HG03575 (cell line): ENCODE measurements around the gene TCHH.
"Not testable (repeated sequence)": the region's sequence is repeated elsewhere in the genome, so short reads cannot be mapped to it uniquely, and the experiment has no call there.

Experiments used
- ATAC-seq: cut with Tn5 transposase; IDR thresholded peaks from one replicate; pipeline ENCODE4 v1.9.1; 2021; ENCODE audit not compliant: unreplicated experiment, insufficient number of reproducible peaks, low FRiP score; ENCODE audit errors: extremely low read depth

Gene TCHH, protein sequence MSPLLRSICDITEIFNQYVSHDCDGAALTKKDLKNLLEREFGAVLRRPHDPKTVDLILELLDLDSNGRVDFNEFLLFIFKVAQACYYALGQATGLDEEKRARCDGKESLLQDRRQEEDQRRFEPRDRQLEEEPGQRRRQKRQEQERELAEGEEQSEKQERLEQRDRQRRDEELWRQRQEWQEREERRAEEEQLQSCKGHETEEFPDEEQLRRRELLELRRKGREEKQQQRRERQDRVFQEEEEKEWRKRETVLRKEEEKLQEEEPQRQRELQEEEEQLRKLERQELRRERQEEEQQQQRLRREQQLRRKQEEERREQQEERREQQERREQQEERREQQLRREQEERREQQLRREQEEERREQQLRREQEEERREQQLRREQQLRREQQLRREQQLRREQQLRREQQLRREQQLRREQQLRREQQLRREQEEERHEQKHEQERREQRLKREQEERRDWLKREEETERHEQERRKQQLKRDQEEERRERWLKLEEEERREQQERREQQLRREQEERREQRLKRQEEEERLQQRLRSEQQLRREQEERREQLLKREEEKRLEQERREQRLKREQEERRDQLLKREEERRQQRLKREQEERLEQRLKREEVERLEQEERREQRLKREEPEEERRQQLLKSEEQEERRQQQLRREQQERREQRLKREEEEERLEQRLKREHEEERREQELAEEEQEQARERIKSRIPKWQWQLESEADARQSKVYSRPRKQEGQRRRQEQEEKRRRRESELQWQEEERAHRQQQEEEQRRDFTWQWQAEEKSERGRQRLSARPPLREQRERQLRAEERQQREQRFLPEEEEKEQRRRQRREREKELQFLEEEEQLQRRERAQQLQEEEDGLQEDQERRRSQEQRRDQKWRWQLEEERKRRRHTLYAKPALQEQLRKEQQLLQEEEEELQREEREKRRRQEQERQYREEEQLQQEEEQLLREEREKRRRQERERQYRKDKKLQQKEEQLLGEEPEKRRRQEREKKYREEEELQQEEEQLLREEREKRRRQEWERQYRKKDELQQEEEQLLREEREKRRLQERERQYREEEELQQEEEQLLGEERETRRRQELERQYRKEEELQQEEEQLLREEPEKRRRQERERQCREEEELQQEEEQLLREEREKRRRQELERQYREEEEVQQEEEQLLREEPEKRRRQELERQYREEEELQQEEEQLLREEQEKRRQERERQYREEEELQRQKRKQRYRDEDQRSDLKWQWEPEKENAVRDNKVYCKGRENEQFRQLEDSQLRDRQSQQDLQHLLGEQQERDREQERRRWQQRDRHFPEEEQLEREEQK (N-terminal part only)

DNA sequence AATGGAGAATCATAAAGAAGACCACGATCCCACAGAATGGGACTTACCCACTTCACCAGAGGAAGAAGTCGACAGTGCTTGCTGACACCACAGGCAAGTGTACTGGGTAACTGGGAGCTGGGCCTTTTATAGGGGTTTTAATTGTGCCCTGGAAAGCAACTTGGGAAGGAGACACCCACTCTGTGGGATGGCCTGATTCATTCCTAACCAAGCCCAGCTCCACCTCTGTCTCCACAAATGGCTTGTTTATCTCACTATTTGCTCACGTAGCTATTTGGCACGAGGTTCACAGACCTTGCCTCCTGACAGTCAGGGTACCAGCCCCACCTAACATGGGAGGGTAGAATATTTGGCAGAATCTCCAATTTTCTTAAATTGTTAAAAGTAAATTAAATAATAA, at the start of gene TCHH:
TSS of gene TCHH (minus strand) at position 101 of the 400 bp plus-strand sequence. CDS start 1,364 bp downstream, outside the sequence.
- no peak for ATAC-seq

DNA sequence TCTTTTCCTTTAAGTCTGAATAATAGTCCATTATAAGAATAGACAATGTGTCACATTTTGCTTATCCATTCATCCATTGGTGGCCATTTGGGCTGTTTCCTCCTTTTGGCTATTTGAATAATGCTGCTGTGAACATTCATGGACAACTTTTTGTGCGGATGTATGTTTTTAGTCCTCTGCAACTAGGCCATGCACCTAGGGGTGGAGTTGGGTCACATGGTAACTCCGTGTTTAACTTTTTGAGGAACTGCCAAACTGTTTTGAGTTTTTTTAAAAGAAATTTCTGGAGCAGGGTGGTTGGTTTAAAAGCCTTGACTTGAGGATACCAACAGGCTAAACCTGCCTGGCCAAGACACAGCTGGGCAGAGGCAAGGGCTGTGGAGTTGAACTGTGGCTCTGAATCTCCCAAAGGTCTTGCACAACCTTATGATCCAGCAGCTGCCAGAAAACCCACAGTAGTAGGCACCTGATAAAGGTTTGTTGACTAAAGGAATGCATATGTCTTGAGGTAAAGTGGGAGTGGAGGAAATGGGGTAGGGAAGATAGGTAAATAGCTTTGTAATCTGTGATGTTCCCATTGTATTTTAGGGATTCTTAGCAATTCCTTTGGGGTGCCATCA, 49.4 kb upstream of the TCHH start:
- no peak for ATAC-seq

DNA sequence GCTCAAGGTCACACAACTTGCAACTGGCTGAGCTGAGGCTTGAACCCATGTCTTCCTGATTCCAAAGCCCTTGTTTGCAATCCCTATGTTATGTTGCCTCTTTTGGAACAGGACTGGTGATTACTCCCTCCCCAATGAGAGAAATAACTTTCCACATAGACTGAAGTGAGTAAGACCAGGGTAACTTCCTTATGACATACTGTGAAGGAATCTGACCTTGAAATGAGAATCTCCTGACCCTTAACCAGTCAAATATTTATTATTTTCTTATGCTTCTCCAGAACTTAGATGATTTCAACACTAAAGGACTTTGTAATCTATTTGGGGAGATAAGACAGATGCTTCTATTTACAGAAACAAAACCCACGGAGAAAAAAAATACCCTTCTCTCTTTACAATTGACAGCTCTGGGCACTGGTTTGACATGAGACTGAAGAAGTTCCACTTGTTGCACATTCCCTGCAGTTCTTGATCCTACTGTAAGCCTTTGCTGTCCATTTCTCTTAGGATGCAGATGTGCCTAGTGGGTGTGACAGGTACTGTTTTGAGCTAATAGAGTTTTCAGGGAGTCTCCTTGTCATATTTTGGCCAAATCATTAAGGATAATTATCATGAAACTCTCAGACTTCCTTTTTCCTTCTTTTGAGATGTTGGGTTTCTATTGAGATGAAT, 47.7 kb upstream of the TCHH start:
- ATAC-seq, result no peak

DNA sequence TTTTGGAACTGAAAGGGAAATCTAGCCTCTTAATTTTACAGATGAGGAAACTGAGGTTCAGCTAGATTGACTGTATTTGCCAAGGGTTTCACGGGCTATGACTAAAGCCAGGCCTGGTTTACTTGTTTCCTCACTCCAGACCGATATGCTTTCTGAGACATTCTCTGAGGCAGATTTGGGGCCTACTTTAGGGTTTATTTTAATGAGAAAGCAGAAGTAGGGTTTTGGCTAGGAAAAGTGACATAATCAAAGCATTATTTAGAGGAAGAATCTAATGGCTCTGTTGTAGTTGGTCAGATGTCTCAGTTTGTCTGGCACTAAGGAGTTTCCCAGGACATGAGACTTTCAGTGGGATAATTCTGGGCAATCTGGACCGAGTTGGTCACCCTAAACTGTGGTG, 45.3 kb upstream of the TCHH start:
- ATAC-seq, result no peak

DNA sequence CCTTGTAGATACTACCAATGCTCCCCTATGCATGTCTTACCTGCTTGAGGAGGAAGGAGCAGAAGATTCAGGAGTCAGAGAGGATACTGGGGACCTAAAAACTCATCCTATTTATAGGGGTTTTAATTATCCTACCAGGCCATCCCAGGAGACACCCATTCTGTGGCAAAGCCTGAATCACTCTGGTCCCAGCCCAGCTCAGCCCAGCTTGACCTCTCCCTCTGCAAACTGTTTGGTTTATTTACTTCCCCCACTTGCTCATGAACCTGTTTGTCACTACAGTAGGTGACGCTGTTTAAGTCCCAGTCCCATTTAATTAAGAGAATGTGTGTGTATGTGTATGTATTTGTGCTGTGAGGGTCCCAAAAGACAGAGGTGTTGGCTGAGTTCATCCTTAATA, 43.9 kb upstream of the TCHH start, which contains the start of gene RPTN:
TSS of gene RPTN (minus strand) at position 85 of the 400 bp plus-strand sequence. CDS start 1,339 bp downstream, outside the sequence.
- no peak for ATAC-seq

DNA sequence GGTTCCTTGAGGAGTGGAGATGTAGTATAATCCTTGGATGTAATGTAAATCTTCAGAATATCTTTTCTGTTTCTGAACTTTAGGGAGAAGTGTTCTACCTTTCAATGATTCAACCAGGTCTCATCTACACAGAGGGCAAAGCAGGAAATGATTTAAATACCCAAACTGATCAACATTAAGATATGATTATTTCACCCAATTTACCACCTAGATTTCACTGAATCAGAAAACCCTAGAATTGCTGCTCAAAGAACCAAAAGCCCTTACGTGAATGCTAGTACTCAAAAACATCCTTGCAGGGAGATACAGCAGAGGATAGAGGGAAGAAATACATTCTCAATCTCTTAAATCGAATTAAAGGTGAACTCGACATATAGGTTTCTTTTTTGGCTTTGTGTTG, 38.8 kb upstream of the TCHH start:
- ATAC-seq, result no peak

DNA sequence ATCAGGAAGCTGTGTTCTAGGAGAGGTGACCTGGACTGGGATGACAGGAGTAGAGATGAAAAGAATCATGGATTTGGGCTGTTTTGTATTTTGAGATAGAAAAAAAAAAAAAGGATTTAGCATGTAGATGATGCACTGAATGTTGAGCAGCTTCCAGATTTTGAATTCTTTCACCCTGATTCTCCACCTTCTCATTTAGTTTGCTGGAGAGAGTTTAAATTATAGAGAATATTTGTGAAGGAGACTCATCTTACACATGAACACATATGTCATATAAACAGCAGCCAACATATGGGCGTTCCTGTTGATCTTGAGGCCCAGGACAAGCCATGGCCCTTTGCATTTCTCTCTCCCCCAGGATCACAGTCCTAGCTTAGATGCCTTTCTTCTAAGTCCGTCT, 36.4 kb upstream of the TCHH start:
- no peak for ATAC-seq

DNA sequence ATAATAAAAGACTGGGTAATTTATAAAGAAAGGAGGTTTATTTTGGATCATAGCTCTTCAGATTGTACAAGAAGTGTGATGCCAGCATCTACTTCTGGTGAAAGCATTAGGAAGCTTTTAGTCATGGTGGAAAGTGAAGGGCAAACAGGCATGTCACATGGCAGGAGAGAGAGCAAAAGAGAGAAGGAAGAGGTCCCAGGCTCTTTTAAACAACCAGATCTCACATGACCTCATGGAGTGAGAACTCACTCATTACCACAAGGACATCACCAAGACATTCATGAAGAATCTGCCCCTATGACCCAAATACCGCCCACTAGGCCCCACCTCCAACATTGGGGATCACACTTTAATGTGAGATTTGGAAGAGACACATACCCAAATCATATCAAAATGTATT, 33.7 kb upstream of the TCHH start:
- ATAC-seq, result no peak

DNA sequence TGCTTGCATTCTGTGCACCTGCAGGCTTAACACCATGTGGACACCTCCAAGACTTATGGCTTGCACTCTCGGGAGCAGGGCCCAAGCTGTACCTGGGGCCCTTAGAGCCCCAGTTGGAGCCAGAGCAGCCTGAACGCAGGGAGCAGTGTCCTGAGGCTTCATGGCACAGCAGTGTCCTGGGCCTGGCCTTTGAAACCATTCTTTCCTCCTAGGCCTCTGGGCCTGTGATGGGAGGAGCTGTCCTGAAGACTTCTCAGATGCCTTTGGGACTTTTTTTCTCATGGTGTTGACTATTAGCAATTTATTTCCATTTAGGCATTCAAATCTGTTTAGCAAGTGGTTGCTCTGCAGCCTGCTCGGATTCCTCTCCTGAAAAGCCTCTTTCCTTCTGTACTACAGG, 32.8 kb upstream of the TCHH start:
- no peak for ATAC-seq

DNA sequence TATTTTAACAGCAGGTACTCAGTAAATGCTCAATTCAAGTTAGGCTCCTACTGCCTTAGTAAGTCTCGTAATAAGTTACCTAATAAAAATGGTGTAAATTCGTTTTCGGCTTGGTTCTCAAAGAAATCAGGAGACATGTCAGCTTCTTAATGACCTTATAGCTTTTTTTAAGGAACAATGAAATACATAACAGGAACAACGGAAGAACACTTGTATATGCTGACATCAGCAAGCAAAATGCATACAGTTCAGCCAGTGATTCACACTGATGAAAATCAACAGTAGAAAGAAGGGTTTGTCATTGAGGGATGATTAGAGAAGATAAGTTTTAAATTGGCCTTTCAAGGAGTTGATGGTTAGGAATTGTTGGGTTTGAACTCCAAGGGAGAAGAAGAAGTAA, 30.5 kb upstream of the TCHH start:
- no peak for ATAC-seq

DNA sequence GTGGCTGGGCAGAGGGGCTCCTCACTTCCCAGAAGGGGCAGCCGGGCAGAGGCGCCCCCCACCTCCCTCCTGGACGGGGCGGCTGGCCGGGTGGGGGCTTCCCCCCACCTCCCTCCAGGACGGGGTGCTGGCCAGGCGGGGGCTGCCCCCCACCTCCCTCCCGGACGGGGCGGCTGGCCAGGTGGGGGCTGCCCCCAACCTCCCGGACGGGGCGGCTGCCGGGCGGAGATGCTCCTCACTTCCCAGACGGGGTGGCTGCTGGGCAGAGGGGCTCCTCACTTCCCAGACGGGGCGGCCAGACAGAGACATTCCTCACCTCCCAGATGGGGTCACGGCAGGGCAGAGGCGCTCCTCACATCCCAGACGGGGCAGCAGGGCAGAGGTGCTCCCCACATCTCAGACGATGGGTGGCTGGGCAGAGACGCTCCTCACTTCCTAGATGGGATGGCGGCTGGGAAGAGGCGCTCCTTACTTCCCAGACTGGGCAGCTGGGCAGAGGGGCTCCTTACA, 29.5 kb upstream of the TCHH start:
- ATAC-seq, result not testable (repeated sequence)

DNA sequence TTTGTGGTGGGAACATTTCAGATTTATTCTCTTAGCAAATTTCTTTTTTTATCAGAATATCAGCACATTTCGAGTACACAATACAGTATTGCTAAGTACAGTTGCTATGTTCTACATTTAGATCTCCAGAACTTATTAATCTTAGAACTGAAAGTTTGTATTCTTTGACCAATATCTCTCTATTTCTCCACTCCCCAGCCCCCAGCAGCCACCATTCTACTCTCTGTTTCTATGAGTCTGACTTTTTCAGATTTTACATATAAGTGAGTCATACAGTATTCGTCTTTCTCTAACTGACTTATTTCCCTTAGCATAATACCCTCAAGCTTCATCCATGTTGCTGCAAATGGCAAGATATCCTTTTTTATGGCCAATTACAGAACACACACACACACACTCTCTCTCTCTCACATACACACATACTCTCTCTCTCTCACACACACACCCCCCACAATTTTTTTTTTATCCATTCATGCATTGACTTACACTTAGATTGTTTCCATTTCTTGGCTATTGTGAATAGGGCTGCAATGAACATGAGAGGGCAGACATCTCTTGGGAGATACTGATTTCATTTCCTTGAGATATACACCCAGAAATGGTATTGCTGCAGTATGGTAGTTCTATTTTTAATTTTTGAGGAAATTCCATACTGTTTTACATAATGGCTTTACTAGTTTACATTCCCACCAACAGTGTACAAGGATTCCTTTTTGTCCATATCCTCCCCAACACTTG, 28.1 kb upstream of the TCHH start:
- ATAC-seq, result no peak

DNA sequence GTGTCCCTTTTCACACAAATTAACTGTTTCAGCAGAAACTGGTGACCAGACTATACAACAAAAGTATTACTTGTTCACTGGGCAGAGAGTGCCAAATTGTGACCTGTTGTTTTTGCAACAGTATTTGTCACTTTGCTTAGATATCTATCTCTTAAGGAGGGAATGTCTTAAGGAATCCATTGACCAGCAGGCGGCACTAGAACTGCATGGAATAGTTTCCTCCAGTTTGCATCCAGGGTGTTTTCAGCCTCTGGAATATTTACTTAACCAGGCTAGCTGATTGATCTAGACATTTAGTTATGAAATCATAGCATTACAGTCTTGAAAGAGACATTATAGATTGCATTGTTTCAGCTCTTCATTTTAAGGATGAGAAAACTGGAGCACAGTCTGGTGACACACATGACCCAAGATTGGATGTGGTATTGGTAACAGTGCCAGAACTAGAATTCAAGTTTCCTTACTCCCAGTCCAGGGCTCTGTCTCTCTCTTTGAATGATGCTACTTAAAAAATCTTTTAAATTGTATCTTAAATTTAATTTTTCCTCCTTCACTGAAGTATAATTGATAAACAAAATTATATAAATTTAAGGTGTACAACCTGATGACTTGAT, 26.8 kb upstream of the TCHH start:
- no peak for ATAC-seq

DNA sequence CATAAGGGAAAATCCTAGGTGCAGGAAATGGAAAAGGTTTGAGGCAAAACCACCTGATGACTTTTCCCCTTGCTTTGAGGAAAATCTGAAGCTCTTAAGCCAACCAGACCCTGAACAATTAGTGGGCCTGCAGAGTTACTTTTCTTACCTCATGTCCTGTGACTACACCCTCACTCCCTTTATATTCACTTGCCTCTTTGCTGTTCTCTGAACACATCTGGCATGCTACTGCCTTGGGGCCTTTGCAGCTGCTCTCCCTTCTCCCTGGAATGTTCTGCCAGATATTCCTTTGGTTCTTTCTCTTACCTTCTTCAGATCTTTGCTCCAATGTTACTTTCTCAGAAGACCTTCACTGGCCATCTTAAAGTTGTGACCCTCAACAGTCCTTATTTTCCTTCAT, 22.0 kb upstream of the TCHH start:
- no peak for ATAC-seq

DNA sequence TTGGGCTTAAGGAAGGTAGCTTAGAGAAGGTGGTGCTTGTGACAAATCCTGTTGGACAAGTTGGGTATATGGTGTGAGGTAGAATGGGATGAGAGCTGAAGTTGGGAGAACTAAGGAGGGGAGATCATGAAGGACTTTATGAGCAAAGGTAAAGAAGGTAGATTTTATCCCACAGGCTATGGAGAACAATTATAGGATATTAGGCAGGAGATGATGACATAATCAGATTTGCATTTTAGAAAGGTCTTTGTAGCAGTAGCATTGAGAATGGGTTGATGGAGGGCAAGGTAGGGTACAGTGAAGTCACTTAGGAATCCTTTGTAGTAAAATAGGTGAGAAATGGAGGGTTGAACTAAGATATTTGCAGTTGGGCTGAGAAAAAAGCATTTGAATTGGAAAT, 14.9 kb upstream of the TCHH start:
- no peak for ATAC-seq

DNA sequence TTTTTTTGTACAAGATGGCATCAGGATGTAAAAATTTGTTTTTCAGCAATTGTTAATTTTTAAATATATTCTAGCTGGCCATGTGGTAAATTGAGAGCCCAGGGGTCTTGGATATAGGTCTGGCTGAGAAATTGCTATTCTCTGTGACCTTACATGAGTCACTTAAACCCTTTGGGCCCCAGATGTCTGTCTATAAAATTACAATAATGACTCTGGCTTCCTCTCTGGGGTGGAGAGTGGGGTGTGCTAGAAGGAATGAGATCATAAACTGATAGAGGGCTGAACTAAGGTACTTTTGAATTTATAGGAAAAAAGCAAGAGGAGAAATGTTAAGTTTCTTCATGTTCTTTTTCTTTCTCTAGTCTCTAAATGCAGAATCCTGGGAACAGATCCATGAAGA, 12.4 kb upstream of the TCHH start:
- ATAC-seq, result no peak

DNA sequence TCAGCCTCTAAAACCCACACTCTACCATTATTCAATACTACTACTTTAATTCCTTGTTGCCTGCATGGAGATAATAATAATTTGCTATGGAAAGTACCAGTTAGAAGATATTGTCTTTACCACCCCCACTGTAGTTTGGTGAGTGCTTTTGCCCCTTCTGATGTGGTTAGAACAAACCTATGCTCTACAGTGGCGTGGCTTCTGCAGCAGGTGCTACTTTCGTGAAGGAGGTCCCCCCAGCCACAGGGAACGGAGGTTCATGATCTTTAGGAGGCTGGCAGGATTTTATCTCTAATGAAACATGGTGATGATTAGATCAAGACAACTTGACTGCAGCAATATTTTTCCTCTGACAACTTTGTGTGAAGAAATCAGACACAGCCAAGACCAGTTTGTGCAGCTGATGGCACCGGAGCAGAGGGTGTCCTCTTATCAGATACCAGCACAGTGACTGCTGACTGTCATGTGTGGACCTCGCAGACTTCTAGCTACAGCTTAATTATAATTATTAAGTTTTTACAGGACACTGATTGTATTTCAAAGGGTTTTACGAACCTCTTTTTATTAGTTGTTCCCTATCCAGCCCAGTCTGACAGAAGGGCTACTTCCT, 10.7 kb upstream of the TCHH start:
- ATAC-seq, result no peak
